Epithelial cell of prostate (primary cell): ENCODE results near the gene SPATA25.

Experiments
- DNase-seq: peaks from one replicate; pipeline ENCODE4 v3.0.0-alpha.2; 2011; ENCODE audit warnings: low read depth, low spot score
- H3K27ac ChIP-seq: fragments of 450-650 bp; 2 replicates; pipeline ENCODE4 v1.5.1; 2017; ENCODE audit warnings: mild to moderate bottlenecking

SPATA25 gene

DNA sequence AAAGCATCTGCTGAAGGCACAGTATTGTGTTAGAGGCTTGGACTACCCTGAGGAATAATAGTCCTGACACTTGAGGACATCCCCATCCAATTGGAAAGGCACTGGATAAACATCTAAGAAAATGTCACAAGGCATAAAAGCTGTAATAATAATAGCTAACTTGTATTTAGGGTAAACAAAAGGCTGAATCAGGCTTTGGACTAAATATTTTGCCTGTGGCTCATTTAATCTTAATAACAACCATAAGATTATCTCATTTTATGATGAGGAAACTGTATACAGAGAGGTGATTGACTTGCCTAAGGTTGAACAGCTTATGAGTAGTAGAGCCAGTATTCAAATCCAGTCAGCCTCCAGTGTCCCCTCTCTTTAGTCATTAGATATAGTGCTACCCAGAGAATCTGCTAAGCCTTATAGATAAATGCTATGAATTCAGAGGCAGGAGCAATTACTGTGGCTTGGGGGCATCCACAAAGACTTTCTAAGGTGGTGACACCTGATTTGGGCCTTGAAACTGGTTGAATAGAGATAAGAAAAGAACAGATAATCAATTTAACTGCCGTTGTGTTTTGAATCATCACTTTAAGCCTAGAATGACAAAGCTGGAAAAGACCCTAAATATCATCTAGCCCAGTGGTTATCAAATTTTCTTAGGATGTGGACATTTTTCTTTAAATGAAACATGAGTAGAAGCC lies 13.9 kb downstream of the SPATA25 start:
- no peak overlapping the region for H3K27ac ChIP-seq
- no peak for DNase-seq

DNA sequence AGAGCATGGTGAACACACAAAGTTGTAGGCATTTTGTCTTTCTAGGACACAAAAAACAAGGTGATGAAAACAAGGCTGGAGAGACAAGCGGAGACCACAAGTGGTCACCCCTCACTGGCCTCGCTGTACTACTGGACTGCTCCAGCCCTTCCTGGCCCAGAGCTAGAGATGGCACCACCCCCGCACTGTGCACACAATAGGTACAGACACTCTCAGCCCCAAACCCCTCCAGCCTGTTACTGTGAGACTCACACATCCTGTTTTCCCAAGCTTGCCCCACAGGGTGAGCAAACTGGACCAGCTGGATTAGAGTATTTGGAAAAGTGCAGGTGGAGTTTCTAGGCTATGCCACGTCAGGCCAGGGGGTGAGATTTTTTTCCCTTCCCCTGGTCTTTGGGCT lies 14.8 kb downstream of the SPATA25 start:
- DNase-seq, result no peak

DNA sequence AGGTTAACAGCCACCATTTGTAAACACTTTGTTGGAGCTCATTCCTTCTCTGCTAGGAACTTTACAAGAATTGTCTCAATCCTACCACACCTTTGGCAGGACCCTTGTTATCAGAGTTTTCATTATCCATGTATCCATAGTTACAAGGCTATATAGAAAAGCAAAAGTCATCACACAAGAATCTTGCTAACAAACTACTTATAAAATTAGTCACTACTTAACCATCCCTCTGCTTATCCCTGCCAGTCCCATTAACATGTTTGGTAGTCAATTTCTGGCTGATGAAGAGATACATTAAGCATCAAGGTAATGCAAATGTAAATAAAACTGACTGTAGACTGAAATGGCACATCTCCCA lies 19.6 kb downstream of the SPATA25 start:
- no peak overlapping the region for H3K27ac ChIP-seq
- peak; percentile 8 for DNase-seq

More for the DNA sequence above, 14.8 kb downstream of the SPATA25 start:
- no peak overlapping the region for H3K27ac ChIP-seq

DNA sequence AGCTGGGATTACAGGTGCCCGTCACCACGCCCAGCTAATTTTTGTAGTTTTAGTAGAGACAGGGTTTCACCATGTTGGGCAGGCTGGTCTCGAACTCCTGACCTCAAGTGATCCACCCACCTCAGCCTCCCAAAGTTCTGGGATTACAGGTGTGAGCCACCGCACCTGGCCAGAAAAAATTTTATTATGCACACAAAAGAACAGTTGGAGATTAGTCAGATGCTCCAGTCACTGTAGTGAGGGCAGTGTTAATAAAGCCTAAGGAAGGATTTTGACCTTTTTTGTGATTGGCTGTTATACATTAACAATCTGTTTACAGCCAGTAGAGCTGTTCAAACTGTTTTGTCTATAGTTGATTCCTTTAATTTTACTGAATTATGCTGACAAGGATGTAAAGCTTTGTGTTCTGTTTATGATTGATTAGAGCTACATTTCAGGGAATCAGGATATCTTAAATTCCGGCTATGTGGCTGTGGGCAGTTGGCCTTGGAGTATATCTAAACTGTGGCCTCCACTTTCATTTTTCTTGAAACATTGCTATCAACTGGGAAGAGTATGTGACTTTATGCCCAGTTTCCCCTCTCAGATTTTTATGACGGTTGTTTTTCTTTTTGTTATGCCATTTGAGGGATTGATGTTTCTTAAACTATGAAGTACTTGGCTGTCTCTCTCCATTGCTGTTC lies 20.1 kb downstream of the SPATA25 start:
- H3K27ac ChIP-seq, result no peak overlapping the region
- DNase-seq, result no peak

DNA sequence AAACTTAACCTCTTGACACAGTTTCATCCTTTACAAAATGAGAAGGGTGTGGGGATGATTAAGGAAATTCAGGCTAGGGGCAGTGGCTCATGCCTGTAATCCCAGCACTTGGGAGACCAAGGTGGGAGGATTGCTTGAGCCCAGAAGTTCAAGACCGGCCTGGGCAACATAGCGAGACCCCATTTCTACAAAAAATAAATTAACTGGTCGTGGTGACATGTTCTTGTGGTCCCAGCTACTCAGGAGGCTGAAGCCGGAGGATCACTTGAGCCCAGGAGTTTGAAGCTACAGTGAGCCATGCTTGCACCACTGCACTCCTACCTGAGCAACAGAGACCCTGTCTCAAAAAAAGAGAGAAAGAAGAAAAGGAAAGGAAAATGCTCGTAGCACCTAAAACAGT lies 21.0 kb downstream of the SPATA25 start:
- no peak for DNase-seq

DNA sequence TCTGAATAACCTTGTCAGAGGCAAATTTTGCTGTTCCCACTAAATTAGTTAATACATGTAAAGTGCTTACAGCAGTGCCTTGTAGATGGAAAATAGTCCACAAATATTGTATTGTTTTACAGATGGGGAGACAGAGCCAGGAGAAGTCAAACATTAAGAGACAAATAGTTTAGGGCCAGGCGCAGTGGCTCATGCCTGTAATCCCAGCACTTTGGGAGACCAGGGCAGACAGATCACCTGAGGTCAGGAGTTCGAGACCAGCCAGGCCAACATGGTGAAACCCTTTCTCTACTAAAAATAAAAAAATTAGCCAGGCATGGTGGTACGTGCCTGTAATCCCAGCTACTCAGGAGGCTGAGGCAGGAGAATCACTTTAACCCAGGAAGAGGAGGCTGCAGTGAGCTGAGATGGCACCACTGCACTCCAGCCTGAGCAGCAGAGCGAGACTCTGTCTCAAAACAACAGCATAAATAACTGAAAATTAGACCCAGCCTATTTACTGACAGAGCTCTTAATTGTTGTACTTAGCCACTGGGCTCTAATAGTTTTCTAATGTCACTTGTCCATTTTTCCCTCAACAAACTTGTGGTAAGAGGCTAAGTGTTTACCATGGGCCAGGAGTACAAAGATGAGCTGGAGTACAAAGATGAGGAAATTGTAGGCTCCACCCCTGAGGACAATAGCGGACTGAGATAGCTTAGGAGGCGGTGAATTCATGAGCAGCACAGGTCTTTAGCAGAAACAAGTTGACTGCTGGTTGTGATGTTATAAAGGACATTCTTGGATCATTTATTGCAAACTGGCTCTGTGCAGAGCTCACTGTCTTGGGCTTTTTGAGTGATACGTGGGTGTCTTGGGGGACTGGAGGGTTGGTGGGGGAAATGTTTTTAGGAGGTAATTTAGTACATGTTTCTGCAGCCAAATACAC lies 23.6 kb downstream of the SPATA25 start:
- H3K27ac ChIP-seq, result no peak overlapping the region
- DNase-seq, result no peak

More for the DNA sequence above, 21.0 kb downstream of the SPATA25 start:
- H3K27ac ChIP-seq, result no peak overlapping the region

DNA sequence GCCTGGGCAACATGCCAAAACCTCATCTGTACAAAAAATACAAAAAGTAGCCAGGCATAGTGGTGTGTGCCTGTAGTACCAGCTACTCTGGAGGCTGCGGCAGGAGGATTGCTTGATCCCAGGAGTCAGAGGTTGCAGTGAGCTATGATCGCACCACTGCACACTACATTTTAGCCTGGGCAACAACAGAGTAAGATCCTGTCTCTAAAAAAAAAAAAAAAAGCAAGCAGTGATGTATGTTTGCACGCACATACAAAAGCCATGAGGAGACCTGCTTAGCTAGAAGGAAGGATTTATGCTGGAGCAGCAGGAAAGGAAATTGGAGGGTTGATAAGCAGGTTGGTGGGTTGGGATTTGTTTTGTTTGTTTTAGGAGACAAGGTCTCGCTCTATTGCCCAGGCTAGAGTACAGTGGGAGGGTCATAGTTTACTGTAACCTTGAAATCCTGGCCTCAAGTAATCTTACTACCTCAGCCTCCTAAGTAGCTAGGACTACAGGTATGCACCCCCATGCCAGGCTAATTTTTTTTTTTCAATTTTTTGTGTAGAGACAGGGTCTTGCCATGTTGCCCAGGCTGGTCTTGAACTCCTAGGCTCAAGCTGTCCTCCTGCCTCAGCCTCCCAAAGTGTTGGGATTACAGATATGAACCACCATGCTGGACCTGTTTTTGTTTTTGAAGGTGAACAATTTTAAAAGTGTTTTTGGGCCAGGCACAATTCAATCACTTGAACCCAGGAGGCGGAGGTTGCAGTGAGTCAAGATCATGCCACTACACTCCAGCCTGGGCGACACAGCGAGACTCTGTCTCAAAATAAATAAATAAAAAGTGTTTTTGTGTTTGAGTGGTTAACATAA lies 26.0 kb downstream of the SPATA25 start:
- no peak for DNase-seq
- H3K27ac ChIP-seq, result no peak overlapping the region

DNA sequence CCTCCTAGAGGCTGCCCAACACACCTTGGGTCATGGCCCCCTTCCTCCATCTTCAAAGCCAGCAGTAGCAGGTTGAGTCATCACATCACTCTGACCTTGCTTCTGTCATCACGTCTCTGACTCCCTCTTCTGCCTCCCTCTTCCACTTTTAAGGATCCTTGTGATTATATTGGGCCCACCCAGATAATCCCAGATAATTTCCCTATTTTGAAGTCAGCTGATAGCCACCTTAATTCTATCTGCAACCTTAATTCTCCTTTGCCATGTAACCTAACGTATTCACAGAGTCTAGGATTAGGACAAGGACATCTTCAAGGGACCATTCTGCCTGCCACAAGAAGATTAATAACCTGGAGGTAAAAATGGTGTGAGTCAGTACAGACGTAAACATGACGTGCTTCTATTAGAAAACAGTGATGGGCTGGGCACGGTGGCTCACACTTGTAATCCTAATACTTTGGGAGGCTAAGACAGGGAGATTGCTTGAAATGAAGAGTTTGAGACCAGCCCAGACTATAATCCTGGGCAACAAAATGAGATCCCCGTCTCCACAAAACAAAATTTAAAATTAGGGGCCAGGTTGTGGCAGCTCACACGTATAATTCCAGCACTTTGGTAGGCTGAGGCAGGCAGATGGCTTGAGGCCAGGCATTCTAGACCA lies 26.7 kb downstream of the SPATA25 start:
- H3K27ac ChIP-seq, result no peak overlapping the region
- no peak for DNase-seq

DNA sequence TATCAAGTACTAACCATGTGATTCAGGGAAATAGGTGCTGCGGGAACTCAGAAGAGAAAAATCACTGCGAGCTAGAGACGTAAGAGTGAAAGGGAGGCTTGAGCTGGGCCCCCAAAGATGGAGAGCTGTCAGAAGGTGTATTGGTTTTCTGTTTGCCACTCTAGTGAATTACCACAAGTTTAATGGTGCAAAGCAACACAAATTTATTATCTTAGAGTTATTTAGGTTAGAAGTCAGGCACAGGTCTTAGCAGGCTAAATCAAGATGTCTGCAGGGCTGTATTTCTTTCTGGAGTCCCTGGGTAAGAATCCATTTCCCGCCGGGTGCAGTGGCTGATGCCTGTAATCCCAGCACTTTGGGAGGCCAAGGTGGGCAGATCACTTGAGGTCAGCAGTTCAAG lies 27.5 kb downstream of the SPATA25 start:
- no peak overlapping the region for H3K27ac ChIP-seq
- no peak for DNase-seq

DNA sequence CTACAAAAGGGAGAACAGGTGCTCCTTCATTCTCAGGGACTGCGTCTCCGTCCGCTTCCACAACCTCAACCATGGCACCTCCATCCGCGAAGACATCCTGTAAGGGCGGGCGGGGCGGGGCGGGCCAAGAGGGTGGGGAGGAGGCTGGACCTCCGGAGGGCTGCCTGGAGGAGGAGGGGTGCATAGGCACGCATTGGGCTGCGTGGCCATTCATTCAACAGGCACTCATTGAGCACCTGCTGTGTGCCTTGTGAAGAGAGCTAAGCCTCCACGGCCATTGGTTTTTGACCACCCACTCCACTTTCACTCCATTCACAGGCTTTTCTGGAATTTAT lies 29.6 kb downstream of the SPATA25 start:
- H3K27ac ChIP-seq, result peak overlapping the region; percentile 44
- DNase-seq, result no peak

DNA sequence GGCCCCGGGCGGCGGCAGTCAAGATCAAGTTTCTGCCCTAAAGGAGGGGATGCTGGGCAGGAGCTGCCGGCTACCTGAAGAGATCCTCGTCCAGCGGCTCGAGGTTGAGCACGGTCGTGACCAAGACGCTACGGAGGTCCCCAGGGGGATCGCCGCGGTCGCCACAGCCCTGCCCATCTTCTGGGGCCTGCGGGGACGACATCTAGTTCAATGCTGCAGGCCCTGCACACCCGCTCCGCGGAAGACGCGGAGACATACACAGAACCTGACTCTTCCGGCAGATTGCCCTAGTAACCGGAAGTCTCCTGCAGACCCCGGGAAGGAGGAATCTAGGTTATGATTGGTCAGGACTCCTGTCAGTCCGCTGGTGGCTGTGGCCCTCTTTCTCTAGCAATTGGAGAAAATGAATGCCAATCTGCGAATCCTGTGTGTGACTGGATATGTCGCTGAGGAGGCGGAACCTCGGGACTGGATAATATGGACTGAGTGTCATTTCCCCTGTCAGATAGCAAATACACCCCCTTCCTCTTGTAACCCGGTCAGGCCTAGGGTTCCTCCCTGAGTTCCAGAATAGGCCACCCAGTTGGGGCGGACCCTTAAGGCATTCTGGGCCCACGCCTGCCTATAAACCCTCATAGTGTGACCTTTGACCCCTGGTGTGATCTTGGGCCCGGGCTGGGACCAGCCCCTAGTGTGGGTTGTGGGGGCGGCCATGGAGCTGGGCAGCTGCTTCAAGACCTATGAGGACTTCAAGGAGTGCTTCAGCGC lies 30.1 kb downstream of the SPATA25 start, which contains the start of the genes ACOT8 and ZSWIM3:
TSS of gene ACOT8 (minus strand) at position 279 of the 768 bp plus-strand sequence. CDS start at position 202, 77 bp downstream.
TSS of gene ZSWIM3 (plus strand) at position 501 of the 768 bp plus-strand sequence. CDS start at position 713, 212 bp downstream.
- H3K27ac ChIP-seq, result peak within 1 kb of the TSS; percentile 44
- peak; percentile 100 for DNase-seq

DNA sequence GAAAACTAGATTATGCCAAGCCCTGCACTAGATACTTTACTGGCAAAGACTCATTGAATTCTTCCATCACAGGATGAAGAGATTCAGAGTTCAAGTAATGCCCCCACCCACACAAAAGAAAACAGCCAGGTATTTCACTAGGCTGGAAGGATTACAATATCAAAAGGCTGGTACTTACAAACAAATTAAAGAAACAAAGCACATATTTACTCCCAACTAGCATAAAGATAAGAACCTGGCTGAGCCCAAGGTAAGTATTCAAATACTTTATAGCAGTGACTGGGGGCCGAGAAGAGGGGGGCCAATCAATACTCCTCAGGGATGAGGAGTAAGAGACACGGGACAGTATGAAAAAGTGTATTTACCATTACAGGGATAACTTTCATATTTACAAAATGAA lies 33.9 kb downstream of the SPATA25 start:
- no peak overlapping the region for H3K27ac ChIP-seq
- DNase-seq, result no peak

DNA sequence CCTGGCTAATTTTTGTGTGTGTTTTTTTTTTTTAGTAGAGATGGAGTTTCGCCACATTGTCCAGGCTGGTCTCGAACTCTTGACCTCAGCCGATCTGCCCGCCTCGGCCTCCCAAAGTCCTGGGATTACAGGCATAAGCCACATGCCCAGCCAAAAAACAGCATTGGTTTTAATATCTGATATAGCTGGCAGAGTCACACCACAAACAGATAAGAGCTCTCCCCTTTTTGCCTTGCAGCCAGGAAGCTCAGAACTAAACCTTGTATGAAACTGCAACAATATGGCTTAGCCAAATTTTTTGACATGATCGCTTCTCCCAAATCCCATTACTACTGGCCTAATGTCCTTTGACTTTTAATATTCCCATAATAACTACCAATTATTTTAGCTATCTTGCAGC lies 35.1 kb downstream of the SPATA25 start:
- no peak overlapping the region for H3K27ac ChIP-seq

DNA sequence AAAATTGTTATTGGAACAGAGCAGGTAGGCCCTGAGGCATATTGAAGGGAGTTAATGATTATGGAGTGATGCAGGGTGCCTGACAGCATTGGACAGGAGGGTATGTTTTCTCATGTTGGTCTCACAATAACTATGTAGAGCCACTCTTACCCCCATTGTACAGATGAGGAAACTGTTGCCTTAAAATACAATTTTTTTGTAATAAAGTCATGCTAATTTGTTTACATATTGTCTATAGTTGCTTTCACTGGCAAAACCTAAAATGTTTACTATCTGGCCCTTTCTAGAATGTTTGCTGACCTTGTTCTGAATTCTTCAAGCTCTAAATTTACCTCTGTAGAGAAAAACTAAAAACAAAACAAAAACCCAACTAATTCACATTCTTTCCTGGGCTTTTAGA lies 35.9 kb downstream of the SPATA25 start:
- no peak overlapping the region for H3K27ac ChIP-seq
- no peak for DNase-seq

More for the DNA sequence above, 35.1 kb downstream of the SPATA25 start:
- no peak for DNase-seq

DNA sequence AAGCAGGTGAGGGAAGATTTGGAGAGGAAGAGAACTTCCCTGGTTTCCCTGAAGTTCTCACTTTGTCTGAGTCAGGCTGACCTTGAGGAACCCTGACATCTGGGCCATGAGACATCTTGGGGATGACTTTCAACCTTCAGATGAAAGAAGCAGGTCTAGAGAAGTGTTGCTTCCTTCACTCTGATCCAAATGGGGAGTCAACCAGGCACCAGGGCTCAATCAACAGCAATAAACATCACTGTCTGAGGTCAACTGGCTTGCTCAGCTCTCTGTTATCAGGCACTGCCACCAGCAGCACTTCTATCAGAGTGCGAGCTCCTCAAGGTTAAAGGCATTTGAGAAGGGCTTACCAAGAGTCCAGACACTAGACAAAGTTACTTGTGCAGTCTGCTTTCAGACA lies 36.5 kb downstream of the SPATA25 start:
- no peak for DNase-seq
- H3K27ac ChIP-seq, result no peak overlapping the region

DNA sequence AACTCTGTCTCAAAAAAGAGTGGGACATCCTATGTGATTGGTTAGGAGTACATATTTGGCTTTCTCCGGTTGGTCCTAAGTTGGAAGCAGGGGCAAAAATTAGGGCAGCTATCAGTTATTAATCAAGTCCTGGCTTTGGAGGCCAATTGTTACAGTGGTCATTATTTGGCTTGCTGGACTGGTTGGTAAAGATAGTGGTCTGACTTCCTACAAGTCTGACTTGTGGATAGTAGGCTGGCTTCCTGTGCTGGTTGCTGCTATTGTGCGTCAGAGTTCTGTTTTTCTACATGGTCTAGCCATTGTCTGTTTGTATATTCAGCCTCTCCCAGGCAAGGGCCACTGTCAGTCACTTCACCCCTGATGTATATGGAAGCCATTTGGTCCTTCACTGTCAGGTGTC lies 37.2 kb downstream of the SPATA25 start:
- no peak for DNase-seq
- no peak overlapping the region for H3K27ac ChIP-seq

DNA sequence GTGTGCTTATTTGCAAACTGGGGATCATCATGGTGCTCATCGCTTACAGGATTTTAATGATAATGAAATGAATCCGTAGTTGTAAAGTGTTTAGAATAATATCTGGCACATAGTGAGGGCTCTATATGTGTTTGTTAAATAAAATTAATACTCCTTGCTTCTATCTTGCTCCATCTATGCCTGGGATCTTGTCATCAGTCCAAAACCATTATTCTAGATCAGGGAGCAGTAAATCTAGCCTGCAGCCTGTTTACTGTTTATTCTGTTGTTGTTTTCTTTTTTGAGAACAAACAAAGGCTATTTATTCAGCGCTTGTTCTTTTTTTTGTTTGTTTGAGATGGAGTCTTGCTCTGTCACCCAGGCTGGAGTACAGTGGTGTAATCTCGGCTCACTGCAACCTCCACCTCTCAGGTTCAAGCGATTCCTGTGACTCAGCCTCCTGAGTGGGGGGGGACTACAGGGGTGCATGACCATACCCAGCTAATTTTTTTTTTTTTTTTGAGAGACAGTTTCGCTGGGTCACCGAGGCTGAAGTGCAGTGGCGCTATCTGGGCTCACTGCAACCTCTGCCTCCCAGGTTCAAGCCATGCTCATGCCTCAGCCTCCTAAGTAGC lies 38.3 kb downstream of the SPATA25 start:
- no peak overlapping the region for H3K27ac ChIP-seq
- DNase-seq, result no peak

DNA sequence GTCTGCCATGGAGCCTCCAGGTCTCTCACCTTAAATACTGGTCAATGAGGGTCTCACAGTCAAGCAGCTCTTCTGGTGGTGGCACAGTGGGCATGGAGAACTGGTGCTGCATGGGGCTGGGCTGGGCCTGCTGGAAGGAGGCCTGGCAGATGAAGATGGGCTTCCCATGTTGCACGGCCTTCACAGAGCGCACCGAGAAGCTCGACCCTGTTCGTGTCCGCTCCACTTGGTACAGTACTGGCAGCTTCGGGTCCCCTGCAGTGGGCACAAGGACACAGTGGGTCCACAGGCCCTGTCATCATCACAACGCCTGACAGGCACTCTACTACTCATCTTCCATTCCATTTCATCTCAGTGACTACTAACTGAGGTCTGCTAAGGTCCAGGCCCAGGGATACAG lies 39.0 kb downstream of the SPATA25 start:
- no peak overlapping the region for H3K27ac ChIP-seq
- DNase-seq, result no peak
